ENCODE results near the gene TENM4.

GRCh38 chr11:79006854-79007253, 434.0 kb downstream of the TENM4 start:
- TF ChIP-seq FOSL2 (CRISPR knock-in tag; IDR thresholded peaks at IDR 0.05) (no peak), CBX1 (IDR thresholded peaks at IDR 0.05; ENCODE audit: low read depth) (no peak), ZNF10 (CRISPR knock-in tag; IDR thresholded peaks at IDR 0.05; ENCODE audit: borderline replicate concordance, low read depth) (no peak), STAT5B (CRISPR knock-in tag; IDR thresholded peaks at IDR 0.05) (no peak), CBFB (CRISPR knock-in tag; IDR thresholded peaks at IDR 0.05) (no peak)

All from HepG2 (cell line).